Measurements from ENCODE around the gene RGS14.

DNA sequence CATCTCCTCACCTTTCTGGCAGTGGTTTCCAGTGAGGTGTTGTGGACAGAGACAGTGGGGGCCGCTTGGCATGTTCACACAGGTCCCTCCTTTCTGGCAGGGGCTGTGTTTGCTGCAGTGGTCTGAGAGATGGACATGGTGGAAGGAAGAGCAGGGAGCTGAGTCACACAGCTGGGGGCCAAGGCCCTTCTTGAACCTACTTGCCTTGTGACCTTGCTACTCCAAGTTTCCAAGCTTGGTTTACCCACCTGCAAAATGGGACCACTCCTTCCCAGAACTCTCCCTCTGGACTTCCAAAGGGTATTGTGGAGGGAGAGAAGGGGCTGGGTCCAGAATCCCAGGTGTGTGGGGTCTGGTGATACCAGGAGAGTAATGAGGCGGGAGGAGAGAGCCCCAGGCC lies 47.6 kb downstream of the RGS14 start:
- TF ChIP-seq POLR2A (IDR thresholded peaks at IDR 0.05): no peak
- TF ChIP-seq, protein P1, sequence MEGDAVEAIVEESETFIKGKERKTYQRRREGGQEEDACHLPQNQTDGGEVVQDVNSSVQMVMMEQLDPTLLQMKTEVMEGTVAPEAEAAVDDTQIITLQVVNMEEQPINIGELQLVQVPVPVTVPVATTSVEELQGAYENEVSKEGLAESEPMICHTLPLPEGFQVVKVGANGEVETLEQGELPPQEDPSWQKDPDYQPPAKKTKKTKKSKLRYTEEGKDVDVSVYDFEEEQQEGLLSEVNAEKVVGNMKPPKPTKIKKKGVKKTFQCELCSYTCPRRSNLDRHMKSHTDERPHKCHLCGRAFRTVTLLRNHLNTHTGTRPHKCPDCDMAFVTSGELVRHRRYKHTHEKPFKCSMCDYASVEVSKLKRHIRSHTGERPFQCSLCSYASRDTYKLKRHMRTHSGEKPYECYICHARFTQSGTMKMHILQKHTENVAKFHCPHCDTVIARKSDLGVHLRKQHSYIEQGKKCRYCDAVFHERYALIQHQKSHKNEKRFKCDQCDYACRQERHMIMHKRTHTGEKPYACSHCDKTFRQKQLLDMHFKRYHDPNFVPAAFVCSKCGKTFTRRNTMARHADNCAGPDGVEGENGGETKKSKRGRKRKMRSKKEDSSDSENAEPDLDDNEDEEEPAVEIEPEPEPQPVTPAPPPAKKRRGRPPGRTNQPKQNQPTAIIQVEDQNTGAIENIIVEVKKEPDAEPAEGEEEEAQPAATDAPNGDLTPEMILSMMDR (IDR thresholded peaks at IDR 0.05): no peak

Data from tibial nerve (tissue), 3 donors.